ENCODE data around the gene SLC25A33. TPM values are rescaled to one million over a fixed set of nuclear protein-coding genes. Genes with fewer than 3 reads are reported as not detected.

Gene SLC25A33
- total and polyA plus RNA-seq, 7 donors: 1.7 to 26.8 (median 7.7) TPM

- Histone ChIP-seq H3K27me3 (ENCODE audit: insufficient read depth in 3 of 3, low read length in 2 of 3) (no peaks in the 10 kb centered on the region), H3K27ac (peak overlapping the region; percentile 80), H3K4me1 (peaks cover 71% of the 10 kb centered on the region), H3K4me3 (peak overlapping the region; percentile 7), H3K36me3 (ENCODE audit: insufficient read depth in 1 of 2, low read depth in 1 of 2) (peaks cover 0 to under 1% of the 10 kb centered on the region in 2 donors), H3K9me3 (no peaks in the 10 kb centered on the region)
- no peak for ATAC-seq
- intact Hi-C loops (cut with DNase I): no loop called here
- TF ChIP-seq CTCF (IDR thresholded peaks at IDR 0.05): no peak
- peak in 1 of 2 donors; percentile 52 for DNase-seq
- 47 to 66% (median 49%) methylated on average over 19 of the region's 19 CpGs for WGBS, 3 donors
Measured at GRCh38 chr1:9590945-9591668, 51.8 kb downstream of the SLC25A33 start.

- peak overlapping the region; percentile 80 for H3K27ac ChIP-seq
- no peak overlapping the region for H3K4me3 ChIP-seq
- intact Hi-C loops (cut with DNase I): no loop called here
- peaks cover 77% of the 10 kb centered on the region for H3K4me1 ChIP-seq
- H3K27me3 ChIP-seq (ENCODE audit: insufficient read depth in 3 of 3, low read length in 2 of 3): no peaks in the 10 kb centered on the region
- DNase-seq (peak in 1 of 2 donors; percentile 79), ATAC-seq (peak; percentile 22 to 55 (median 40))
- H3K36me3 ChIP-seq (ENCODE audit: insufficient read depth in 1 of 2, low read depth in 1 of 2): peaks cover 0 to 8% of the 10 kb centered on the region in 2 donors
- WGBS, 3 donors: 27 to 35% (median 28%) methylated on average over 22 of the region's 22 CpGs
- H3K9me3 ChIP-seq: no peaks in the 10 kb centered on the region
- TF ChIP-seq CTCF (IDR thresholded peaks at IDR 0.05): no peak
Measured at GRCh38 chr1:9591669-9592509, 52.6 kb downstream of the SLC25A33 start.

- Histone ChIP-seq H3K36me3 (ENCODE audit: insufficient read depth in 1 of 2, low read depth in 1 of 2) (peaks cover 0 to 15% of the 10 kb centered on the region in 2 donors), H3K9me3 (no peaks in the 10 kb centered on the region), H3K27me3 (ENCODE audit: insufficient read depth in 3 of 3, low read length in 2 of 3) (no peaks in the 10 kb centered on the region), H3K4me1 (peaks cover 77% of the 10 kb centered on the region), H3K27ac (peak overlapping the region; percentile 80), H3K4me3 (no peak overlapping the region)
- intact Hi-C loops (cut with DNase I): no loop called here
- 57 to 81% (median 58%) methylated on average over 16 of the region's 16 CpGs for WGBS, 3 donors
- no peak for ATAC-seq
- DNase-seq: no peak
- TF ChIP-seq CTCF (IDR thresholded peaks at IDR 0.05): no peak
Measured at GRCh38 chr1:9592510-9593075, 53.3 kb downstream of the SLC25A33 start.

GRCh38 chr1:9593147-9593491 is 53.9 kb downstream of the SLC25A33 start:
- H3K4me3 ChIP-seq: peak overlapping the region; percentile 19
- ATAC-seq (no peak), DNase-seq (no peak)

More at GRCh38 chr1:9593147-9593491, 53.9 kb downstream of the SLC25A33 start:
- WGBS, 3 donors: 24 to 51% (median 36%) methylated on average over 8 to 9 of the region's 9 CpGs
- intact Hi-C loops (cut with DNase I): no loop called here
- no peak for TF ChIP-seq CTCF (IDR thresholded peaks at IDR 0.05)
- peaks cover 76% of the 10 kb centered on the region for H3K4me1 ChIP-seq
- H3K36me3 ChIP-seq (ENCODE audit: insufficient read depth in 1 of 2, low read depth in 1 of 2): peaks cover 0 to 21% of the 10 kb centered on the region in 2 donors
- no peaks in the 10 kb centered on the region for H3K27me3 ChIP-seq (ENCODE audit: insufficient read depth in 3 of 3, low read length in 2 of 3)
- H3K27ac ChIP-seq: peak overlapping the region; percentile 50
- H3K9me3 ChIP-seq: no peaks in the 10 kb centered on the region
